K562 (cell line): ENCODE data around the gene CYP2W1. TPM values are rescaled to one million over a fixed set of nuclear protein-coding genes. Genes with fewer than 3 reads are reported as not detected.

ENCODE experiments used
- ATAC-seq: fragments of 200-7000 bp; cut with Tn5 transposase; 3 replicates; pipeline ENCODE4 v1.9.1; 2020; ENCODE audit warnings: moderate library complexity
- BruUV-seq: library from RNA; stranded (reverse); fragments of 400-500 nt; replicated peaks from 2 replicates; lab custom pipeline; 2021; lab: Mats Ljungman, UMichigan
- CTCF ChIA-PET: fragments of 300-600 bp; formaldehyde crosslinking; extraction: SDS; loops from one replicate; lab custom pipeline; 2021; ENCODE audit warnings: low intra/inter-chr PET ratio; lab: Yijun Ruan, JAX
- POLR2A ChIA-PET: fragments of 300-600, 350-650 bp; sonication (Branson Sonifier 250); formaldehyde crosslinking; extraction: SDS; loops from one replicate; lab custom pipeline; 2021; ENCODE audit warnings: antibody characterized with exemption, inconsistent platforms; lab: Yijun Ruan, JAX
- DNase-seq, 4 experiments: peaks; one replicate each; pipeline versions ENCODE4 v3.0.0 to v3.0.0-alpha.2; 2011 to 2018; ENCODE audit warnings: low spot score in 3 of 4, mixed read lengths in 3 of 4; ENCODE audit errors: extremely low read depth in 1 of 4
- FAIRE-seq: peaks from 2 replicates; lab custom pipeline; 2011; peaks lifted over from hg19 to GRCh38; lab: Jason Lieb, UNC
- H2AFZ ChIP-seq: 2 replicates; pipeline ENCODE4 v1.6.0; 2011; ENCODE audit warnings: low read depth, low read length, control low read depth, inconsistent platforms
- H3K27ac ChIP-seq: fragments of 200-600 bp; 3 replicates; pipeline ENCODE4 v1.8.0; 2011; ENCODE audit warnings: low read depth, mild to moderate bottlenecking, control low read depth, inconsistent platforms, low read length, moderate library complexity, mixed read lengths; ENCODE audit errors: extremely low read depth
- H3K27me3 ChIP-seq, 2 experiments: fragments of 300-600 bp in 1 of 2; 2 replicates in 1 of 2; 3 replicates in 1 of 2; pipeline versions ENCODE4 v1.6.0 to v1.8.0; 2011; ENCODE audit warnings: inconsistent platforms in 2 of 2, low read length in 2 of 2, mild to moderate bottlenecking in 1 of 2, mixed read lengths in 1 of 2, moderate library complexity in 1 of 2; ENCODE audit not compliant: control insufficient read depth in 2 of 2, insufficient read depth in 2 of 2
- H3K36me3 ChIP-seq: fragments of 300-600 bp; 3 replicates; pipeline ENCODE4 v1.8.0; 2011; ENCODE audit warnings: mild to moderate bottlenecking, low read length, inconsistent platforms; ENCODE audit not compliant: control insufficient read depth, insufficient read depth
- H3K4me1 ChIP-seq, 2 experiments: fragments of 200-600 bp in 1 of 2; replicated peaks in 1 of 2; 2 replicates in 1 of 2; 3 replicates in 1 of 2; pipeline versions ENCODE4 v1.5.1 to v1.8.0; 2011; ENCODE audit warnings: inconsistent platforms in 2 of 2, low read length in 2 of 2, mild to moderate bottlenecking in 1 of 2, mixed read lengths in 1 of 2, moderate library complexity in 1 of 2; ENCODE audit not compliant: control insufficient read depth in 2 of 2, insufficient read depth in 2 of 2
- H3K4me2 ChIP-seq: 2 replicates; pipeline ENCODE4 v1.6.1; 2011; ENCODE audit warnings: low read length, control low read depth, inconsistent platforms, mixed read lengths; ENCODE audit not compliant: insufficient read depth
- H3K4me3 ChIP-seq: fragments of 200-600 bp; sonication (generic), shearing (Covaris generic); 2 replicates; pipeline ENCODE4 v1.5.1; 2016; ENCODE audit warnings: control low read depth, inconsistent platforms
- H3K79me2 ChIP-seq: fragments of 200-600 bp; 3 replicates; pipeline ENCODE4 v1.8.0; 2011; ENCODE audit warnings: low read length, inconsistent platforms; ENCODE audit not compliant: control insufficient read depth, insufficient read depth
- H3K9ac ChIP-seq, 2 experiments: 2 replicates each; pipeline versions ENCODE4 v1.6.0 to v1.6.1; 2011; ENCODE audit warnings: low read depth in 2 of 2, low read length in 2 of 2, control low read depth in 1 of 2, inconsistent platforms in 1 of 2, mild to moderate bottlenecking in 1 of 2, mixed read lengths in 1 of 2; ENCODE audit not compliant: insufficient read depth in 1 of 2
- H3K9me1 ChIP-seq: one replicate; pipeline ENCODE4 v1.6.0; 2011; ENCODE audit warnings: inconsistent platforms, mild to moderate bottlenecking, low read length, moderate library complexity; ENCODE audit not compliant: control insufficient read depth, insufficient read depth
- H3K9me3 ChIP-seq: replicated peaks from 2 replicates; pipeline ENCODE4 v1.5.1; 2011; ENCODE audit warnings: low read depth, low read length, inconsistent platforms; ENCODE audit not compliant: control insufficient read depth, insufficient read depth
- H4K20me1 ChIP-seq: replicated peaks from 2 replicates; pipeline ENCODE4 v1.6.1; 2011; ENCODE audit warnings: low read length, inconsistent platforms, mixed read lengths; ENCODE audit not compliant: control insufficient read depth, insufficient read depth
- CTCF ChIP-seq, 3 experiments: IDR thresholded peaks in 2 of 3; conservative IDR thresholded peaks in 1 of 3; 2 replicates each; pipeline ENCODE4 v1.5.1; 2011 to 2012; ENCODE audit warnings: low read length in 3 of 3, mild to moderate bottlenecking in 3 of 3, control low read depth in 2 of 3, improper control_type of control experiment in 1 of 3, inconsistent platforms in 1 of 3, low read depth in 1 of 3, mixed read lengths in 1 of 3, moderate library complexity in 1 of 3; ENCODE audit not compliant: insufficient read depth in 2 of 3
- FOSL1 ChIP-seq: fragments of 200-800 bp; sonication (Bioruptor generic); conservative IDR thresholded peaks from 2 replicates; pipeline ENCODE4 v1.6.1; 2016; ENCODE audit warnings: missing genetic modification characterization, missing compliant biosample characterization
- HSF4 ChIP-seq: fragments of 250-450 bp; sonication (Bioruptor Pico); IDR thresholded peaks from 2 replicates; pipeline ENCODE4 v2.1.2; 2022; ENCODE audit warnings: mild to moderate bottlenecking, moderate library complexity, borderline replicate concordance
- MIER1 ChIP-seq: fragments of 450-650 bp; IDR thresholded peaks from 2 replicates; pipeline ENCODE4 v1.6.1; 2016; ENCODE audit warnings: antibody characterized with exemption, mild to moderate bottlenecking, low read depth
- TRIM28 ChIP-seq: fragments of 450-650 bp; IDR thresholded peaks from 2 replicates; pipeline ENCODE4 v1.6.1; 2017
- ZNF224 ChIP-seq: sonication (generic); formaldehyde crosslinking; IDR thresholded peaks from 2 replicates; pipeline ENCODE4 v1.8.0; 2022; ENCODE audit warnings: mild to moderate bottlenecking, missing genetic modification reagents
- ZNF696 ChIP-seq: fragments of 250-450 bp; sonication (Bioruptor Pico); conservative IDR thresholded peaks from 2 replicates; pipeline ENCODE4 v1.4.0; 2020; ENCODE audit warnings: mild to moderate bottlenecking, moderate library complexity
- ZNF75A ChIP-seq: fragments of 450-650 bp; formaldehyde crosslinking; IDR thresholded peaks from 2 replicates; pipeline ENCODE4 v1.4.0; 2020; ENCODE audit warnings: mild to moderate bottlenecking
- WGBS: fragments of 100-300 bp; shearing (Covaris generic); methylation state at CpG from one replicate; pipeline ENCODE4 v1.1.6; 2016; ENCODE audit warnings: low coverage, mixed read lengths; ENCODE audit not compliant: insufficient coverage; ENCODE audit errors: missing lambda C conversion rate; 5-methylcytosine and 5-hydroxymethylcytosine counted together
- in situ Hi-C: fragments of 300-500 bp; cut with MboI; formaldehyde crosslinking; loops from 4 replicates; pipeline ENCODE4 v1.15.0; 2018; ENCODE audit warnings: inconsistent platforms, mixed read lengths
- intact Hi-C: fragments of 100-400 bp; cut with micrococcal nuclease; formaldehyde crosslinking; loops from 2 replicates; pipeline ENCODE4 v1.14.2; 2022
- polyA plus RNA-seq, 8 experiments: library from polyadenylated mRNA; depleted of rRNA in 4 of 8; stranded (reverse) in 5 of 8; unstranded in 3 of 8; fragments of >200 nt; fragmentation: Nextera tagmentation in 2 of 8; fragmentation: Illumina TruSeq in 1 of 8; extraction: Ambion mirVana in 2 of 8; extraction: Trizol in 1 of 8; gene quantifications; 2 replicates each; pipeline versions ENCODE4 v1.2.1 to v1.2.3, GENCODE V29; 2011 to 2014; ENCODE audit warnings: inconsistent platforms in 1 of 8, missing spikeins in 1 of 8
- total RNA-seq, 7 experiments: library from RNA; depleted of rRNA in 6 of 7; stranded (reverse); fragments of >200 nt in 6 of 7; fragmentation: Illumina TruSeq in 2 of 7; extraction: Trizol in 2 of 7; gene quantifications; 2 replicates each; pipeline versions ENCODE4 v1.2.1 to v1.2.3, GENCODE V29; 2011 to 2021; ENCODE audit warnings: low replicate concordance in 1 of 7
- TF ChIP-seq, protein P1 (sequence below): fragments of 450-650 bp; formaldehyde crosslinking; IDR thresholded peaks from 2 replicates; pipeline ENCODE4 v1.4.0; 2020; ENCODE audit warnings: mild to moderate bottlenecking
- TF ChIP-seq, protein P2 (sequence below), 2 experiments: fragments of 450-650 bp; formaldehyde crosslinking in 1 of 2; IDR thresholded peaks; 2 replicates each; pipeline versions ENCODE4 v1.4.0 to v1.6.1; 2014 to 2020; ENCODE audit warnings: mild to moderate bottlenecking in 2 of 2, borderline replicate concordance in 1 of 2, low read depth in 1 of 2

CYP2W1 gene
- total and polyA plus RNA-seq, 9 of the 15 experiments (the other 6 are each of a cell fraction or from before 2014, with no cell fraction given) = not detected

DNA sequence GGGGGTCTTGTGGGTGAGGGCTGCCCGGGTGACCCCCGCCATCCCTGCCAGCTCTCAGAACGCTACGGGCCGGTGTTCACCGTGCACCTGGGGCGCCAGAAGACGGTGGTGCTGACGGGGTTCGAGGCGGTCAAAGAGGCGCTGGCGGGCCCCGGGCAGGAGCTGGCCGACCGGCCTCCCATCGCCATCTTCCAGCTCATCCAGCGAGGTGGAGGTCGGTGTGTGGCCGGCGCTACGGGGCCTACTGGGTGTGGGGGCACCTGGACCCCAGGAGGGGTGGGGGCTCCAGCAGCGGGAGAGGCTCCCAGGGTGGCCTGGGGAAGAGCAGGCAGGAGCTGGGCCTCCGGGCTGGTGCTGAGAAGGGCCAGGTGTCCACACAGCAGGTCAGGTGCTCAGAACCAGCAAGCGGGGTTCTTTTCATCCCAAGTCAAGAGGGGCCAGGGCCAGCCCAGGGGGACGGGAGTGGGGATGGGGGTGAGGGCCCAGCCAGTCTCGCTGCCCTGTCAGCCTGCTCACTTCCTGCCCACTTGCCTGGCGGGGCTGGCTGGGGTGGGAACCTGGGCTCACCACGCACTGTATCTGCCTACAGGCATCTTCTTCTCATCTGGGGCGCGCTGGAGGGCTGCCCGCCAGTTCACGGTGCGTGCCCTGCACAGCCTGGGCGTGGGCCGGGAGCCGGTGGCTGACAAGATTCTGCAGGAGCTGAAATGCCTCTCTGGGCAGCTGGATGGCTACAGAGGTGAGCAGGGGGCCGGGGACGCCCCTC is 1.6 kb downstream of the CYP2W1 start:
- no peak overlapping the region for H3K27ac ChIP-seq
- DNase-seq = no peak
- ChIA-PET CTCF (no interaction called here), POLR2A (no interaction called here)
- H3K27me3 ChIP-seq = peaks cover 8 to 37% of the 10 kb centered on the region in 2 experiments; a peak in 4 of 5 replicates
- no peaks in the 10 kb centered on the region for H3K36me3 ChIP-seq
- peaks cover 2% of the 10 kb centered on the region for H3K9me1 ChIP-seq
- BruUV-seq = no TSS peak
- no peaks in the 10 kb centered on the region for H3K9me3 ChIP-seq
- ATAC-seq = no peak
- no peaks in the 10 kb centered on the region for H3K79me2 ChIP-seq
- FAIRE-seq = no peak
- 0 out of 2 replicates have a peak, but pooled peaks cover 3% of the 10 kb centered on the region for H4K20me1 ChIP-seq
- H3K4me1 ChIP-seq = peaks cover 0 to 70% of the 10 kb centered on the region in 2 experiments; a peak in 2 of 5 replicates
- no peak overlapping the region for H2AFZ ChIP-seq
- in situ Hi-C loops (loop anchor here (25.0 kb wide), 1 partner anchor 178 kb away; the partner anchor contains the start of gene ZFAND2A), intact Hi-C loops (no loop called here)
- H3K4me2 ChIP-seq = no peak overlapping the region
- 42% methylated on average over 33 of the region's 39 CpGs for WGBS
- H3K4me3 ChIP-seq = no peak overlapping the region
- H3K9ac ChIP-seq = 0 out of 4 replicates have a peak overlapping the region, but pooled peaks of 1 of the 2 experiments have one; percentile 17
- no peak for TF ChIP-seq TRIM28
- no peak for TF ChIP-seq ZNF224 (CRISPR knock-in tag)
- TF ChIP-seq ZNF696 = no peak
- TF ChIP-seq, protein P1, sequence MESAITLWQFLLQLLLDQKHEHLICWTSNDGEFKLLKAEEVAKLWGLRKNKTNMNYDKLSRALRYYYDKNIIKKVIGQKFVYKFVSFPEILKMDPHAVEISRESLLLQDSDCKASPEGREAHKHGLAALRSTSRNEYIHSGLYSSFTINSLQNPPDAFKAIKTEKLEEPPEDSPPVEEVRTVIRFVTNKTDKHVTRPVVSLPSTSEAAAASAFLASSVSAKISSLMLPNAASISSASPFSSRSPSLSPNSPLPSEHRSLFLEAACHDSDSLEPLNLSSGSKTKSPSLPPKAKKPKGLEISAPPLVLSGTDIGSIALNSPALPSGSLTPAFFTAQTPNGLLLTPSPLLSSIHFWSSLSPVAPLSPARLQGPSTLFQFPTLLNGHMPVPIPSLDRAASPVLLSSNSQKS (CRISPR knock-in tag) = no peak
- no peak for TF ChIP-seq HSF4 (CRISPR knock-in tag)
- TF ChIP-seq, protein P2, sequence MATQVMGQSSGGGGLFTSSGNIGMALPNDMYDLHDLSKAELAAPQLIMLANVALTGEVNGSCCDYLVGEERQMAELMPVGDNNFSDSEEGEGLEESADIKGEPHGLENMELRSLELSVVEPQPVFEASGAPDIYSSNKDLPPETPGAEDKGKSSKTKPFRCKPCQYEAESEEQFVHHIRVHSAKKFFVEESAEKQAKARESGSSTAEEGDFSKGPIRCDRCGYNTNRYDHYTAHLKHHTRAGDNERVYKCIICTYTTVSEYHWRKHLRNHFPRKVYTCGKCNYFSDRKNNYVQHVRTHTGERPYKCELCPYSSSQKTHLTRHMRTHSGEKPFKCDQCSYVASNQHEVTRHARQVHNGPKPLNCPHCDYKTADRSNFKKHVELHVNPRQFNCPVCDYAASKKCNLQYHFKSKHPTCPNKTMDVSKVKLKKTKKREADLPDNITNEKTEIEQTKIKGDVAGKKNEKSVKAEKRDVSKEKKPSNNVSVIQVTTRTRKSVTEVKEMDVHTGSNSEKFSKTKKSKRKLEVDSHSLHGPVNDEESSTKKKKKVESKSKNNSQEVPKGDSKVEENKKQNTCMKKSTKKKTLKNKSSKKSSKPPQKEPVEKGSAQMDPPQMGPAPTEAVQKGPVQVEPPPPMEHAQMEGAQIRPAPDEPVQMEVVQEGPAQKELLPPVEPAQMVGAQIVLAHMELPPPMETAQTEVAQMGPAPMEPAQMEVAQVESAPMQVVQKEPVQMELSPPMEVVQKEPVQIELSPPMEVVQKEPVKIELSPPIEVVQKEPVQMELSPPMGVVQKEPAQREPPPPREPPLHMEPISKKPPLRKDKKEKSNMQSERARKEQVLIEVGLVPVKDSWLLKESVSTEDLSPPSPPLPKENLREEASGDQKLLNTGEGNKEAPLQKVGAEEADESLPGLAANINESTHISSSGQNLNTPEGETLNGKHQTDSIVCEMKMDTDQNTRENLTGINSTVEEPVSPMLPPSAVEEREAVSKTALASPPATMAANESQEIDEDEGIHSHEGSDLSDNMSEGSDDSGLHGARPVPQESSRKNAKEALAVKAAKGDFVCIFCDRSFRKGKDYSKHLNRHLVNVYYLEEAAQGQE (IDR thresholded peaks at IDR 0.05; ENCODE audit: borderline replicate concordance) = no peak
- TF ChIP-seq, protein P2 (CRISPR knock-in tag; IDR thresholded peaks at IDR 0.05; ENCODE audit: low read depth) = no peak
- TF ChIP-seq ZNF75A (CRISPR knock-in tag) = no peak
- TF ChIP-seq FOSL1 = no peak
- no peak for TF ChIP-seq CTCF (IDR thresholded peaks at IDR 0.05 in 2 of 3, conservative IDR thresholded peaks at IDR 0.05 in 1 of 3; ENCODE audit: insufficient read depth in 2 of 3, low read depth in 1 of 3, low read length in 3 of 3)
- TF ChIP-seq MIER1 = no peak
